Myocyte (in vitro differentiated cells): ENCODE measurements around the gene NCOA4. TPM values are rescaled to one million over a fixed set of nuclear protein-coding genes. Genes with fewer than 3 reads are reported as not detected.
"Not testable (repeated sequence)": the region's sequence is repeated elsewhere in the genome, so short reads cannot be mapped to it uniquely, and the experiment has no call there.

Source experiments
- DNase-seq: peaks from one replicate; pipeline ENCODE4 v3.0.0-alpha.2; 2012; ENCODE audit warnings: low read depth
- total RNA-seq: library from RNA; depleted of rRNA; stranded (reverse); fragments of >200 nt; gene quantifications from 2 replicates; pipeline ENCODE4 v1.2.3, GENCODE V29; 2014

Gene NCOA4
- total RNA-seq, 1 donor from 2014 or later: 181 TPM

DNA sequence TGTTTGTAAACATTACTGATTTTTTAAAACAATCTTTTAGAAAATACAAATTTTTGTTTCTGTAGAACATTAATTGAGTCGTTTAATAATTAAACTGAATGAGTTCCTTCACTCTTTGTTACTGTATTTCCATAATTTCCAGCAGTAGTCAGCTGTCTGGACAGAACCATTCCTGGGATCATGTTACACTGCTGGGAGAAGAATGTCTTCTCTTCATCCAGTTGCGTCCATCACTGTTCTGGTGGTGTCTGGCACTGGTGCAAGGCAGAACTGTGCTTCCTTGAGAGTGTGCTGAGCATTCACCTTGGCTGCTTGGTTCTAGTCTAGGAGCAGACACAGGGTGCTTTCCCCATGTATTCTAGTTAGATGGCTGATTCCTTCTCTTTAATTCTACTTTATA lies 46.0 kb downstream of the NCOA4 start:
- peak; percentile 50 for DNase-seq

DNA sequence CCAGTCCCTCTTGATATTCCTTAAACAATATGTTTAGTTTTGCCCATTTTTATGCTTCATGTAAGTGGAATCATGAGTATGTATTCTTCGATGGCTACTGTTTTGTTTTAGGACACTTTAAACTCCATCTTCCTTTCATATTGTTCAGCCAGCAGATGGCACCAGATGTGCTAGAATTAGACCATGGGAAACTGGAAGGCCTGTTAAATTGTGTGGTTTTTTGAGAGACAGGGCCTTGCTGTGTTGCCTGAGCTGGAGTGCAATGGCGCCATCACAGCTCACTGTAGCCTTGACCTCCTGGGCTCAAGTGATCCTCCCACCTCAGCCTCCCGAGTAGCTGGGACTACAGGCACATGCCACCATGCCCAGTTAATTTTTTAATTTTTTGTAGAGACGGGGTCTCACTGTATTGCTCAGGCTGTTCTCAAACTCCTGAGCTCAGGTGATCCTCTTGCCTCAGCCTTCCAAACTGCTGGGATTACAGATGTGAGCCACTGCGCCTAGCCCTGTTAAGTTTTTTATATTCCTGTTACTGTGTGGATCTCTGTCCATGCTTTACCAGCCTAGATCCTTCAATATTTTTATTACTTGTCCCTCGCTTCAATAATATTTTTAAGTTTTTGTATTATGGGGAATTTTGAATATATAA lies 46.8 kb downstream of the NCOA4 start:
- peak; percentile 62 for DNase-seq

DNA sequence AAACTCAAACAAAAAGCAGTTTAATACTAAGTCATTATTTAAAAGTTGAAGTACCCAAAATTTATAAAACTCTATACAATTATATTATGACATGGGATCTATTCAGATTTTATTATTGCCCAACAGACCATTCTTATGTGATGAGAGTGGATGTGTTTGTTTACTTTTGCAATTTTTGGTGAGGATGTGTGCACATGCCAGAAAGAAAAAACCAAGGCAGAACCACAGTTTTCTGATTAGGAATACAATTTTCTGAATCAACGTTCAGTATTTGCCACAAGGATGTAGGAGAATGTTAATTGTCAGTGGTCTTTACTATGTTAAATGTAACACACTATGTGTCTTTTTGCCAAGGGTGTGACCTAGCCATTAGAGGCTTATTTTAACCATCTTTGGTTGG lies 49.1 kb downstream of the NCOA4 start:
- DNase-seq: not testable (repeated sequence)

DNA sequence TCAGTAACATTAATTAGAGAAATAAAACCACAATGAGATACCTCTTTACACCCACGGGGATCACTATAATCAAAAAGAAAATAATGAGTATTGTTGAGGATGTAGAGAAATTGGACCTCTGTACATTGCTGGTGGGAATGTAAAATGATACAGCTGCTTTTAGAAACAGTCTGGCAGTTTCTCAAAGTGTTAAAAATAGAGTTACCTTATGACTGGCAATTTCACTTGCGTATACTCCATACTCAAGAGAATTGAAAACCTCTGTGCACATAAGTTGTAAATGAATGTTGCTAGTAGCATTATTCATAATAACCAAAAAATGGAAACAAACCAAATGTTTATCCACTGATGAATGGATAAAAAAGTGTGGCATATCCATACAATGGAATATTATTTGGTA lies 51.9 kb downstream of the NCOA4 start:
- DNase-seq: not testable (repeated sequence)

DNA sequence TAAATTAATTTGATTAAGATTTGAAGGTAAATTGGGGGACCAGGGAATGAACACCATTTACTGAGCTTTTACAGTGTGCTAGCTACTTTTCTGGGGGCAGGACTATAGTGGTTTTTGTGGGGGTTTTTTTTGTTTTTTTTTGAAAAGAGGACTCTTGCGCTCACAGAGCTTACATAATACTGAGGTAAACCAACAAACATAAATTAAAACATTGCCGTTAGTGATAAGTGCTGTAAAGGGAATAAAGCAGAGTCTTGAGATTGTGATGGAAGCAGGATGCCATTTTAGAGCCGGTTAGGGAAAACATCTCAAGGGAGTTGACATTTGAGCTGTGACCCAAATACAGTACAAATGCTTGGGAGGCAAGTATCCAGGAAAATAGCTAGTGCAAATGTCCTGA lies 56.4 kb downstream of the NCOA4 start:
- not testable (repeated sequence) for DNase-seq

DNA sequence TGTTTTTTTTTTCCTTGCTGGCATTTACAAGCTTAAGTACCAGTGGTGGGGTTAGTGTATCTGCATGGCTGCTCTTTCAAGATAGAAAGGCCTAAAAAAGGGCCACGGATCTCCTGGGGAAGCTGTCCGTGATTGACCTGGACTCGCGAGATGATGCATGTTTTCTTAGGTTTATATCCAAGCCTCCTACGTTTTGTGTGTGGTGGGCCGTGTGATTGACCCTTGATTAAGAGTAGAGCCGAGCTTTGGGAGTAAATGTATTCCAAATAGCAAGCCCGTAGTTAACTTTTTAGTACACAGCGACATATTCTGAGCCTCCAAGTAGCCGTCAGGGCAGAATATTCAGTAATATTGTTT lies 57.6 kb downstream of the NCOA4 start:
- not testable (repeated sequence) for DNase-seq

DNA sequence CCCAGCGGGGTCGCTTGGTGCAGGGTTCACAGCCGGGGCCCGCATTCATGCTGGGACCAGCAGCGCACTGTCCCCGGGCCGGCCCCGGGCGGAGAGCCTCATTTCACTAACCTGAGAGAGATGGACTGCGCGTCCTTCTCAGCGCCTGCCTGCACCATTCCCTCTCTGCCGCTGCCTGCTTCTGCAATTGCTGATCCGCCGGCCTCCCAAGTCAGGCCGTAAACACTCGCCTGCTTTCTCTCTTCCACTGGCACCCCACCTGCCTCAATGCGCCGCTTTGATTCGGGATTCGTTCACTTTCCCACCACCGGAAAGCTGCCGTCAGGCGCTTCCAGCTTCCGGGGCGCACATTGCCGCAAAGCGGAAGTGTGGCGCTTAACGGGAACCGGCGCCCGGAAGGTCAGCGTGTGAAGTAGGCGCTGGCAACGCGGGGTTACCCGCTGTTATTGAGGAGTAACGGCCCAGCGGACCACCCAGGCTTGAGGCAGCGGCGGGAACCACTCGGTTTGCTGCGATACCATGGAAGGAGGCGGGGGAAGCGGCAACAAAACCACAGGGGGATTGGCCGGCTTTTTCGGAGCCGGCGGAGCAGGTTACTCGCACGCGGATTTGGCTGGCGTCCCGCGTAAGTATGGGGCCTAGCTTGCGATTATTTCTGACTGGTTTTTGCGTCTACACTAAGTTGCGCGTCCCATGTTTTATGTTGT lies 58.2 kb downstream of the NCOA4 start, which contains the start of gene TIMM23:
Gene TIMM23, plus strand, starts transcription at position 384 of the 707 bp plus-strand sequence. Its CDS starts 136 bp downstream, at position 520.
- DNase-seq: peak; percentile 87

DNA sequence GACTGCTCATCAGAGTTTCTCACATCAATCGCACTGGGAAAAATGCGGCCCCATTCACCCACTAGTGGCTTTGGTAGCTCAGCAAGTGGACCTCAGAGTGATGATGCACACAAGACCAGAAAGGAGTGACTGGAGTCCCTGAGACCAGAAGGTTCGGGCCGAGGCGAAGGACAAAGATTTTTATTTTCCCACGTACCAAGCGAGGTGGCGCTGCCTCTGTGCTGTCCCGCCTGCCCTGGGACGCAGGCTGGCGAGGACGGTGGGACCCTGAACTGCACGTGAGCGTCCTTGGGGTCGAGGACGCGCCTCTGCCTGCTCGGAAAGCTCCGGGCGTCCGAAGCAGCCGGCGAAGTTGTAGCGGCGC lies 58.7 kb downstream of the NCOA4 start:
- peak; percentile 10 for DNase-seq

DNA sequence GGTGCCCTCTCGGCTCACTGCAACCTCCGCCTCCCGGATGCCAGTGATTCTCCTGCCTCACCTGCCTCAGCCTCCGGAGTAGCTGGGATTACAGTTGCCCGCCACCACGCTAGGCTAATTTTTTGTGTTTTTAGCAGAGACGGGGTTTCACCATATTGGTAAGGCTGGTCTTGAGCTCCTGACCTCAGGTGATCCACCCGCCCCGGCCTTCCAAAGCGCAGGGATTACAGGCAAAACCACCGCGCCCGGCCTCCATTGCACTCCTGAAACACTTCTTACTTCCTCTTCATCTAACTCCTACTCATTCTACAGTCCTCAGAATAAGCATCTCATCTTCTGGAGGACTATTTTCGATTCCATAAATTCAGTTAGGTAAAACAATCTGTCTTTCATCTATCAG lies 59.4 kb downstream of the NCOA4 start:
- not testable (repeated sequence) for DNase-seq

DNA sequence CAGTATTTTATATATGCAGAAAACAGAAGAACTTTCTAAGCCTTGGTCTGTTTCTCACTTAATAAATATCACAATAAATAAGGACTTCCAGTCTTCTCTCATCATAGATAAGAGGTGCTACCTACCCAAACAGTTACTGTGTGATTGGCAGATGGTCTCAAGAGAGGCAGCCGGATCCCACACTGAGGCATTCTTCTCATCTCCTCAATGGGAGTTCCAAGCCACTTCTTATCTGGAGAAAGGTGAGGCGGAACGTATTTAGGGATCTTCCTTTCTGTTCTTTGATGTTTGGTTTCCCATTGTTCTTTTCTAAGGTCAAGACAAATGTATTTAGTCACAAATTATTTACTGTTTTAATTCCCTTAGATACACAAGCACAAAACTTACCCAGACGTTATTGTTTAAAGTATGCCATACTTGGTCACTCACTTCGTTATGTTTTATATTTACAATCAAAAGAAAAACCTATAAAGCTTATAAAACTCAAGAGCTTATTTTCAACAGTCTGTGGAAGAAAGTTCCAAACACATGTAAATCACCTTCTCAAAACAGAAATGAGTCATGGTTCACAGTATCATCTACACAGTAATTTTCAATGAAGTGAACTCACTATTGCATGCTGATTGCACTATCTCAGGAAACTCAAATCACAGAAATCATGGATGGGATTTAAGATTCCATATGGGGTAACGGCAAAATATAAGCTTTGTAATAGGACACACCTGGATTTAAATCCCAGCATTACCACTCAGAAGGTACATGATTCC lies 67.6 kb downstream of the NCOA4 start:
- DNase-seq: not testable (repeated sequence)

DNA sequence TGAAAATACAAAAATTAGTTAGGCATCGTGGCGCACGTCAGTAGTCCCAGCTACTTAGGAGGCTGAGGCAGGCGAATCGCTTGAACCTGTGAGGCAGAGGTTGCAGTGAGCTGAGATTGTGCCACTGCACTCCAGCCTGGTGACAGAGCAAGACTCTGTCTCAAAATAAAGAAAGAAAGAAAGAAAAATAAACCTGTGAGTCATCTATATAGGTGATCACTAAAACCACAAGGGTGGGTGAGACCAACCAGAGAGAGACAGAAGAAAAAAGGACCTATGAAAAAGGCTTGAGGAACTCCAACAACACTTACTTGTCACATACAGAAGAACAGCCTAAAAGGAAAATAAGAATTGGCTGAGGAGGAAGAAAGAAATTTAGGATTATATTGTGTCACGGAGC lies 72.5 kb downstream of the NCOA4 start:
- not testable (repeated sequence) for DNase-seq

DNA sequence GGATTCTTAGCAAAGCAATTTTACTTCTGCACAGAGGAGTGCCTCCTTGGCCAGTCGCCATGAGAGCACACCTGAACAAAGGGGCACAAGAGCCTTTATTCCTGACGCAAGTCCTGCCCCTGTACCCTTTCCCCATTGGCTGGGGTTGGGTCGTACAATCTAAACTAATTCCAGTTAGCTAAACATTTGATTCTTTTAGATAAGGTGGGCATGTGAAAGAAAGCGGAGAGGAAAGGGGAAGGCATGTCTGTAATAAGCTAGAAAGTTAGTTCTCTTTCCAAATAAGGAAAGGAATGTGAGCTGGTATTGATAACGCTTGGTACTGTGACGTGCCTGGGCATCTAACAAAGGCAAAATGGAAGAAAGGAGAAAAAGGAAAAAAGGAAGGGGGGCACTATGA lies 73.8 kb downstream of the NCOA4 start:
- not testable (repeated sequence) for DNase-seq

Other genes starting within 250 kb of the NCOA4 start
- gene AGAP4, start 183.1 kb downstream of the NCOA4 start, total RNA-seq: 4.7 and 4.9 TPM in 2 replicates
- gene TIMM23, start 58.1 kb downstream of the NCOA4 start, total RNA-seq: 103 and 124 TPM in 2 replicates
- gene MSMB, start 15.6 kb upstream of the NCOA4 start, total RNA-seq: not detected in 2 replicates